NCI-H748 (cell line): ENCODE results near the gene HCFC2.
"Not testable (repeated sequence)": the region's sequence is repeated elsewhere in the genome, so short reads cannot be mapped to it uniquely, and the experiment has no call there.

Experiments used
- DNase-seq: peaks from one replicate; lab custom pipeline; 2025; ENCODE audit not compliant: unreplicated experiment; lab: John Stamatoyannopoulos, UW

HCFC2 gene

DNA sequence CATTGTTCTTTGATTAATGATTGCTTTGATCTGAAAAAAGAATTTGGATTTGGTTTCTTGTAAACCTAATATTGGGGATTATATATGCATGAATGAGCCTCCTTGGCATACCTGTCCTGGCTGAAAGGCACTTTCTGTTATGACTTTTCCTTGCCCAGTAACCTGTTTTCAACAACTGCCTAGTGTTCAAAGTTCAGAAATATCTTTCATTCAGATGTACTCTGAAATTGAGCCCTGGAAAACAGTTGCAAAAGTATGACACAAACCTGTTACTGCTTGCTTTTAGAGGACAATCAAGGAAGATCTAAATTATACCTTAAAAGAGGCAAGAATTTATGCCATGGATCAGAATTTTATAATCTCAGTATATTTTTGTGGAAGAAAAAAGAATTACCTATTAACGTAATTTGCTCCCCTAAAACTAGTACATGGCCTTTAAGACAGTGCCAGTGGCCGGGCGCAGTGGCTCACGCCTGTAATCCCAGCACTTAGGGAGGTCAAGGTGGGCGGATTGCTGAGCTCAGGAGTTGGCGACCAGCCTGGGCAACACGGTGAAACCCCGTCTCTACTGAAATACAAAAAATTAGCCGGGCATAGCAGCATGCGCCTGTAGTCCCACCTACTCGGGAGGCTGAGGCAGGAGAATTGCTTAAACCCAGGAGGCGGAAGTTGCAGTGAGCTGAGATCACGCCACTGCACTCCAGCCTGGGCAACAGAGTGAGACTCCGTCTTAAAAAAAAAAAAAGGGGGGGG is 50.7 kb downstream of the HCFC2 start:
- DNase-seq = not testable (repeated sequence)

DNA sequence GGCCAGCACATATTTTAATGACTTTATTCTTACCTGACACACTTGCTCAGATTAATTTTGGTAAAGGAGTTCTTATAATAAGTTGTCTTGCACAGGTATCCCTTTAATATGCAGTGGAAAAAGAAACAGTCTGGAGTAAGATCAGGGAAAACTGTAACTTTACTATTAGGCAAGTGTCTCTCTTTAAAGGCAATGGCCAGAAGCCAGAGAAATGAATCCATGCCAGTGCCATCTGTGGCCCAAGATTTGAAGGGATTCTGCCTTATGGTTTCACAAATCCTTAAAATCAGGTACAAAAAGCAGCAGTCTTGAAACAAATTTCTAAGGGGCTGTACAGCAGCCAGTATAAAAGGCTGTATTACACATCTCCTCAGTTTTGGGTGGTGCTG is 51.2 kb downstream of the HCFC2 start:
- DNase-seq = no peak

DNA sequence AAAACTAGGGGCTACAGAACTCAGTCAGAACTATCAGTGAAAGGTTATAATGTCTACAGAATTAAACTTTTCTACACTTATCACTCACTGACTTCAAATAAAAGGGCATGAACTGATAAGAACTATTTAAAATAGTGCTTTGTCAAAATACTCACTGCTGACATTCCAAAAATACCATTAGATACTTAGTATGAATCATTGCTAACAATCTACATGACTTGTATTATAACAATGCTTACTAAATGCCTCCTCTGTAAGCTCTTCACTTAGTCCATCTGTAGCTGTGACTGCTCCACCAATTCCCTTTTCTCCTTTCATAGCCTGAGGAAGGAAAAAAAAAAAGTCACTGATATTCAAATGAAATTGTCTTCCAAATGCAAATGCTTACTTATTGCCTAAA is 56.7 kb downstream of the HCFC2 start:
- no peak for DNase-seq

- DNase-seq = no peak
Measured at GRCh38 chr12:104122298-104122697, 58.0 kb downstream of the HCFC2 start.

- DNase-seq = no peak
Measured at GRCh38 chr12:104126548-104126947, 62.2 kb downstream of the HCFC2 start.

- DNase-seq = no peak
Measured at GRCh38 chr12:104130760-104131159, 66.4 kb downstream of the HCFC2 start.

GRCh38 chr12:104131609-104132008 is 67.3 kb downstream of the HCFC2 start:
- DNase-seq = no peak

DNA sequence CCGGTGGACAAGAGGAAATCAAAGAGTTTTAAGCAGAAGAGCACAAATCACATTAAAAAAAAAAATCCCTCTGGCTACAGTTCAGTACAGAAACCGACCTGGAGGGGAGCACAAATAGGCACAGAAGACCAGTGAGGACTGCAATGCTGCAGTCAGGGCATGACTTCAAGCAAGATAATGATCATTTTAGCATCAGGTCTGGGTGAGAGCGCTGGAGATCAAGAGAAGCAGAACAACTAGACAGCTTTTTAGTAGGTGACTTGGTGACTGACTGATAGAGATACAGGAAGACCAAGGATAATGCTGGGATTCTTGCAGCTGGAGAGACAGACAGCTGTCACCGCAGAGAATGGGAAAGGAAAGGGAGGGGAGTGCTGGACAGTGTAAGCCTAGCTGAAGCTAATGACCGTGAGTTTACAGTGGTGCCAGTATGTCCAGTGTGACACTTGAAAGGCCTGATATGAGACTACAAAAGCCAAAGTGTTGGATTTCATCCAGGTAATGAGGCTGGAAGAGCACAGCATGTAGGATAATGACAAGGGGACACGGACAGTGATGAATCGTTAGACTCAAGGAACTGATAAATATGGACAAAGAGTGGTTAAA is 68.1 kb downstream of the HCFC2 start:
- DNase-seq = peak; percentile 98

GRCh38 chr12:104133321-104133720 is 69.0 kb downstream of the HCFC2 start:
- DNase-seq = no peak

DNA sequence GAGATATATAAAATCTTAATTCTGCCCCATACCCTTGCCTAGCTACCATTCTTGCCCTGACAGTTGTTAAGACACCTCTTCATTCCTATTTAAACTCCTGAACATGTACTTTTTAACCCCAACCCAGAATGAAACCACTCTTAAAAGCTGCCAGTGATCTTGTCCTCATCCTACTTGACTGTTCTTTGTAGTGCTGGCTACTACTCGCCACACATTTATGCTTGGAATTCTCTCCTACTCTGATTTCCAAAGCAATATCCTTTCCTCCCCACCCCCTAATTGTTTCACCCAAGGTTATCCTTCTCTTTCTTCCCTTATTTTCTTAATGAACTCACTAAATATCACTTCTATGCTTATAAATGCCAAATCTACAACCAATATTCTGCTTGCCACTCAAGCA is 69.5 kb downstream of the HCFC2 start:
- DNase-seq = no peak

- no peak for DNase-seq
Measured at GRCh38 chr12:104134882-104135281, 70.6 kb downstream of the HCFC2 start.

- DNase-seq = no peak
Measured at GRCh38 chr12:104136577-104136976, 72.2 kb downstream of the HCFC2 start.

DNA sequence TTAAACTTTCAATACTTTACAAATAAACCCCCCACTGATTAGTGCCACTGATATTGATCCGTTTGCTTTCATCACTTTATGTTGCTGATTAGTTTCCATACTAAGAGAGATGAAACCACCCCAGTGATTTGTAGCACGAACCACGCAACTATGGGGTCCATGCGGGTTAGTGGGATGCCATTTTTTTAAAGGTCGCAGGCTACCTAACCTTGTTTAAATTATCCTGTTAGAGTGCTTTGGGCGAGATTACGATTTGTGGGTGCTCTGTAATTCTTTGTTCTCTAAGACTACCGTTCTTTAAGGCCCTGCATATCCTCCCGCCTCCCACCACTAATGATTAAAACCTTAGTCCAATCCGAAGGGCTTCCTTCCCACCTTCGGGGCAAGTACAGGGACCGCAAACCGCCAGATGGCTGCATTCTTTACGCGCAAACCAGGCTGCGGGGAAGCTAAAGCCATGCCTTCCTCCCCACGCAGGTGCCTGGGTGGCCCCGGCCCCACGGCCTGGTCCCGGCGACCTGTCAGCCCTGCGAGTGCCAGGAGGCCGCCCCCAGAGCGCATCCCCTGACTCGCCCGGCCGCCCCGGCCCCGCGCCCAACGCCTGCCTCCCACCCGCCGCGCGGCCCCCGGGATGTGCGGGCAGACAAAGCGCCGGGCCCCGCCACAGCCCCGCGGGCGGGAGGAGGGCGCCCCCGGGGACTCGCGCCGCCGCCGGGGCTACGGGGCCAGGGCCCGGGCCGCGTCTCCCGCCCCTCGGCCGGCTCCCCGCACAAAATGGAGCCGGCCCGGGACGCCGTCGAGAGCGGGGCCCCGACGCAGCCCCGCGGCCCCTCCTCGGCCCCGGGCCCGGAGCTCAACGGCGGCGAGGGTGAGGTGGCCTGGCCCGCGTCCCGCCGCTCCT is 72.9 kb downstream of the HCFC2 start:
- DNase-seq = peak; percentile 62

DNA sequence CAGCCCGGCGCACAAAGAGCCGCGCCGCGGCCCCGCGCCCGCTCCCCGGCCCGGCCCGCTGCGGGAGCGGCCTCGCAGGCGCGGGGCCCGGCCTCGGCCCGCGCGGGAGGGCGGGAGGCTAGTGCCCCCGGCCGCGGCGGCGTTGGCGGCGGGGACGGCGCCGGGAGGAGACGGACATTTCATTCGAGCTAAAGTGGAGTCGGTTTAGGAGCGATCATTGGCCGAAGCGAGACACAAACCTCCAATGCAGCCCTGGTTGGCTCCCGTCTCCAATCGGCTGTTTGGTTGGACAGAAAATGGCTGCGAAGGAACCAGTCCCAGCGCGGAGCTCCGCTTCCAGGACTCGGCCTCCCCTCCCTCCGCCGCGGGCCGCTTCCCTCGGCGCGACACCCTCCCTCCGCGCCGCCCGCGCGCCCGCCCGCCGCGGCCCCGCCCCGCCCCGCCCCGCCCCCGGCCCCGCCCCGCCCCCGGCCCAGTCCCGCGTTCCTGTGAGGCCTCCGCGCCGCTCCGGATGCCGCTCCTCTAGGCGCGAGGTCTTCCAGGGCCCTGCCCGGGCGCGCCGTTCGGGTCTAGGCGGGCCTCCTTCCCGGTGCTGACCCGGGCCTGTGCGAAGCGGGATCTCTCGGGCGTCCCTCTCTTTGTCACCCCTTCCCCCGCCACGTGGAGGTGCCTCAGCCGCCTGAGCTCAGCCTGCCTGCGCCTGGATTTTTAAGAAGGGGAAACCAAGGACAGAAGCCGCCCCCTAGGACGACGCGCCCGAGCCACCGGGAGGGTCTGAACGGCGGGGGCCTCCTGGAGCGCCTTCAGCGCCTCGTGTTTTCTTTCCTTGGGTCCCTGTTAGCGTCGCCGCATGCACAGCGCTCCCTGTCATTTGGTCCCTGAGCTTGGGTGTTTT is 73.8 kb downstream of the HCFC2 start, which contains the start of gene NFYB:
Gene NFYB, minus strand, starts transcription at position 309 of the 895 bp plus-strand sequence. CDS start 2,757 bp downstream, outside the sequence.
- peak; percentile 99 for DNase-seq

- no peak for DNase-seq
Measured at GRCh38 chr12:104138797-104139152, 74.4 kb downstream of the HCFC2 start.

- no peak for DNase-seq
Measured at GRCh38 chr12:104142543-104142942, 78.2 kb downstream of the HCFC2 start.

- no peak for DNase-seq
Measured at GRCh38 chr12:104143002-104143401, 78.7 kb downstream of the HCFC2 start.

GRCh38 chr12:104143918-104144317 is 79.6 kb downstream of the HCFC2 start:
- DNase-seq = no peak

- DNase-seq = no peak
Measured at GRCh38 chr12:104147346-104147745, 83.0 kb downstream of the HCFC2 start.

DNA sequence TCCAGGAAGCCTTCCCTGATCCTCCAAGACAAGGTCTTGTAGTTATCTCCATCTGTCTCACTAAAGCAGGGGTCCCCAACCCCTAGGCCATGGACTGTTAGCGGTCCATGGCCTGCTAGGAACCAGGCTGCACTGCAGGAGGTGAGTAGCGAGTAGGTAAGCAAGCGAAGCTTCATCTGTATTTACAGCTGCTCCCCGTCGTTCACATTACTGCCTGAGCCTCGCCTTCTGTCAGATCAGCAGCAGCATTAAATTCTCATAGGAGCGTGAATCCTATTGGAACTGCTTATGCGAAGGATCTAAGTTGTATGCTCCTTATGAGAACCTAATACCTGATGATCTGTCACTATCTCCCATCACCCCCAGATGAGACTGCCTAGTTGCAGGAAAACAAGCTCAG is 86.1 kb downstream of the HCFC2 start:
- peak; percentile 45 for DNase-seq
